Lower lobe of right lung (tissue), 2 donors: ENCODE results near the gene UBE3C. TPM values are rescaled to one million over a fixed set of nuclear protein-coding genes. Genes with fewer than 3 reads are reported as not detected.

ENCODE experiments used
- ATAC-seq, 2 donors: fragments of 200-7000 bp; cut with Tn5 transposase; one replicate each; pipeline ENCODE4 v1.9.1; 2020 to 2022; ENCODE audit warnings: mild to moderate bottlenecking in 2 of 2, moderate library complexity in 2 of 2
- DNase-seq: peaks from one replicate; pipeline ENCODE4 v3.0.0-alpha.2; 2020
- H3K27ac ChIP-seq: fragments of 200-600 bp; one replicate; pipeline ENCODE4 v1.8.0; 2022
- H3K27me3 ChIP-seq: fragments of 200-600 bp; one replicate; pipeline ENCODE4 v1.8.0; 2022; ENCODE audit warnings: low read depth
- H3K36me3 ChIP-seq: fragments of 200-600 bp; one replicate; pipeline ENCODE4 v1.8.0; 2022; ENCODE audit warnings: mild to moderate bottlenecking
- H3K4me1 ChIP-seq: fragments of 200-600 bp; one replicate; pipeline ENCODE4 v1.8.0; 2022
- H3K4me3 ChIP-seq: fragments of 200-600 bp; one replicate; pipeline ENCODE4 v1.8.0; 2022; ENCODE audit warnings: mild to moderate bottlenecking
- H3K9me3 ChIP-seq: fragments of 200-600 bp; one replicate; pipeline ENCODE4 v1.8.0; 2022
- intact Hi-C: fragments of 100-400 bp; cut with DNase I; formaldehyde crosslinking; loops from one replicate; pipeline ENCODE4 v1.11.0; 2022
- total RNA-seq: library from RNA; stranded (reverse); fragmentation: NEBNext Ultra II Directional; extraction: Animal tissue kit (Norgen Biotek cat#: 25700); gene quantifications from one replicate; pipeline ENCODE4 v1.2.1, GENCODE V29; 2021
- TF ChIP-seq, protein P1 (sequence below): fragments of 200-600 bp; IDR thresholded peaks from one replicate; pipeline ENCODE4 v1.8.0; 2022; ENCODE audit warnings: antibody characterized with exemption, mild to moderate bottlenecking
- donor health status: DM: no; HTN: yes; CAD: no; lungs with severe emphysema.

UBE3C gene
- total RNA-seq, 1 donor from 2014 or later = 55.7 TPM

GRCh38 chr7:157193274-157193673 is 54.5 kb downstream of the UBE3C start:
- Histone ChIP-seq H3K36me3 (peaks cover 97% of the 10 kb centered on the region), H3K9me3 (no peaks in the 10 kb centered on the region), H3K4me1 (no peaks in the 10 kb centered on the region), H3K4me3 (no peak overlapping the region), H3K27me3 (no peaks in the 10 kb centered on the region), H3K27ac (no peak overlapping the region)
- TF ChIP-seq, protein P1, sequence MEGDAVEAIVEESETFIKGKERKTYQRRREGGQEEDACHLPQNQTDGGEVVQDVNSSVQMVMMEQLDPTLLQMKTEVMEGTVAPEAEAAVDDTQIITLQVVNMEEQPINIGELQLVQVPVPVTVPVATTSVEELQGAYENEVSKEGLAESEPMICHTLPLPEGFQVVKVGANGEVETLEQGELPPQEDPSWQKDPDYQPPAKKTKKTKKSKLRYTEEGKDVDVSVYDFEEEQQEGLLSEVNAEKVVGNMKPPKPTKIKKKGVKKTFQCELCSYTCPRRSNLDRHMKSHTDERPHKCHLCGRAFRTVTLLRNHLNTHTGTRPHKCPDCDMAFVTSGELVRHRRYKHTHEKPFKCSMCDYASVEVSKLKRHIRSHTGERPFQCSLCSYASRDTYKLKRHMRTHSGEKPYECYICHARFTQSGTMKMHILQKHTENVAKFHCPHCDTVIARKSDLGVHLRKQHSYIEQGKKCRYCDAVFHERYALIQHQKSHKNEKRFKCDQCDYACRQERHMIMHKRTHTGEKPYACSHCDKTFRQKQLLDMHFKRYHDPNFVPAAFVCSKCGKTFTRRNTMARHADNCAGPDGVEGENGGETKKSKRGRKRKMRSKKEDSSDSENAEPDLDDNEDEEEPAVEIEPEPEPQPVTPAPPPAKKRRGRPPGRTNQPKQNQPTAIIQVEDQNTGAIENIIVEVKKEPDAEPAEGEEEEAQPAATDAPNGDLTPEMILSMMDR = no peak
- intact Hi-C loops = no loop called here
- no peak for DNase-seq
- ATAC-seq = no peak

DNA sequence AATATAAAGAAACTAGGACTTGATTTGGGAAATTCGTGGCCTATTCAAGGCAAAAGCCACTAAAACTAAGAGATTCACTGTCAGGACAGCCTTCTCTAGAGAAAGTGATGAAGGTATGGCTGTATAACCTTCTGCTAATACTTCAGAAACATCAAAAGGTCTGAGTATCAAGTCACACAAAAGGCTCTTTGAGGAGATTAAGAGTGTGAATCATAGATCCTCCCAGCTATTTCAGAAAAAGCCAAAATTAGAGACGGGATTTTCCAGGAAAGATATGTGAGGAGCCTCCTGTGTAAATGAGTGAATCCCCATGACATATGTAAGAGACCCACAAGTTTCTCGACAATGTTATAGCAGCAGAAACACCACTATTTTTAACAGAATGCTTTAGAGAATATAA is 56.2 kb downstream of the UBE3C start:
- TF ChIP-seq, protein P1 = no peak
- H3K4me1 ChIP-seq = no peaks in the 10 kb centered on the region
- H3K9me3 ChIP-seq = no peaks in the 10 kb centered on the region
- ATAC-seq (no peak), DNase-seq (no peak)
- H3K27me3 ChIP-seq = no peaks in the 10 kb centered on the region
- peaks cover 94% of the 10 kb centered on the region for H3K36me3 ChIP-seq
- no peak overlapping the region for H3K27ac ChIP-seq
- H3K4me3 ChIP-seq = no peak overlapping the region
- intact Hi-C loops = no loop called here

DNA sequence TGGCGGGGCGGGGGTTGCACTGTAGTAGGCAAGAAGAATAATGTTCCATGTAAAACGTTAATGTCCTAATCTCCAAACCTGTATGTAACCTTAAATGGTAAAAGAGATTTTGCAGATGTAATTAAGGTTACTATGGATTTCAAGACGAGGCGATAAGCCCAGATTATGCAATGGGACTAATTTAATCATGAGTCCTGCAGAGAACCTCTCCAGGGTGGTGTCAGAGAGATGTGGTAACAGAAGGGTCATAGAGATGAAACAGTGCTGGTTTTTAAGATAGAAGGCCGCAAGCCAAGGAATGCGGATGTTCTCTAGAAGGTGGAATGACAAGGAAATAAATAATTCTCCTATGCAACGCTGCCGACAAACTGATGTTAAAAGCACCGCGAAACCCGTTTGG is 57.1 kb downstream of the UBE3C start:
- ATAC-seq (no peak), DNase-seq (no peak)
- Histone ChIP-seq H3K27me3 (no peaks in the 10 kb centered on the region), H3K4me3 (no peak overlapping the region), H3K27ac (no peak overlapping the region), H3K36me3 (peaks cover 85% of the 10 kb centered on the region), H3K4me1 (no peaks in the 10 kb centered on the region), H3K9me3 (no peaks in the 10 kb centered on the region)
- intact Hi-C loops = no loop called here
- TF ChIP-seq, protein P1 = no peak

GRCh38 chr7:157204134-157204533 is 65.4 kb downstream of the UBE3C start:
- H3K36me3 ChIP-seq = peaks cover 58% of the 10 kb centered on the region
- no peak for ATAC-seq

GRCh38 chr7:157205438-157205837 is 66.7 kb downstream of the UBE3C start:
- intact Hi-C loops = no loop called here
- TF ChIP-seq, protein P1 = no peak
- no peak for ATAC-seq
- H3K4me1 ChIP-seq = no peaks in the 10 kb centered on the region
- peaks cover 67% of the 10 kb centered on the region for H3K36me3 ChIP-seq
- DNase-seq = no peak
- H3K9me3 ChIP-seq = no peaks in the 10 kb centered on the region
- H3K4me3 ChIP-seq = no peak overlapping the region
- H3K27me3 ChIP-seq = no peaks in the 10 kb centered on the region
- no peak overlapping the region for H3K27ac ChIP-seq

More at GRCh38 chr7:157204134-157204533, 65.4 kb downstream of the UBE3C start:
- intact Hi-C loops = no loop called here
- Histone ChIP-seq H3K27me3 (no peaks in the 10 kb centered on the region), H3K4me1 (no peaks in the 10 kb centered on the region), H3K4me3 (no peak overlapping the region), H3K27ac (no peak overlapping the region), H3K9me3 (no peaks in the 10 kb centered on the region)
- TF ChIP-seq, protein P1 = no peak
- DNase-seq = no peak
